HepG2 (cell line): ENCODE results near the gene CLASRP. TPM values are rescaled to one million over a fixed set of nuclear protein-coding genes. Genes with fewer than 3 reads are reported as not detected.

Source experiments
- ATF7 ChIP-seq, 2 experiments: fragments of 450-650 bp in 1 of 2; sonication (generic) in 1 of 2; formaldehyde crosslinking in 1 of 2; IDR thresholded peaks; 2 replicates each; pipeline versions ENCODE4 v1.4.0 to v1.6.1; 2016 to 2020; ENCODE audit warnings: antibody characterized with exemption in 1 of 2, mild to moderate bottlenecking in 1 of 2, missing genetic modification reagents in 1 of 2
- CCAR2 ChIP-seq: fragments of 200-400 bp; formaldehyde crosslinking; optimal IDR thresholded peaks from 2 replicates; pipeline ENCODE3; 2018; ENCODE audit warnings: low read depth, mild to moderate bottlenecking, low read length, moderate library complexity
- CCDC6 ChIP-seq: sonication (generic); formaldehyde crosslinking; IDR thresholded peaks from 2 replicates; pipeline ENCODE4 v1.8.1; 2022; ENCODE audit warnings: mild to moderate bottlenecking, missing genetic modification reagents, moderate library complexity
- DMAP1 ChIP-seq: IDR thresholded peaks from 2 replicates; pipeline ENCODE4 v1.6.1; 2016
- FOXC1 ChIP-seq: sonication (generic); formaldehyde crosslinking; IDR thresholded peaks from 2 replicates; pipeline ENCODE4 v1.8.0; 2022; ENCODE audit warnings: mild to moderate bottlenecking, missing genetic modification reagents, borderline replicate concordance
- FOXM1 ChIP-seq: sonication (generic); formaldehyde crosslinking; IDR thresholded peaks from 2 replicates; pipeline ENCODE4 v1.5.0; 2020; ENCODE audit warnings: missing genetic modification reagents
- KDM2A ChIP-seq: sonication (generic); formaldehyde crosslinking; IDR thresholded peaks from 2 replicates; pipeline ENCODE4 v1.4.0; 2020; ENCODE audit warnings: low read depth, missing genetic modification reagents, borderline replicate concordance
- LBX2 ChIP-seq: sonication (generic); formaldehyde crosslinking; IDR thresholded peaks from 2 replicates; pipeline ENCODE4 v1.5.0; 2020; ENCODE audit warnings: missing genetic modification reagents, mild to moderate bottlenecking, borderline replicate concordance
- MAZ ChIP-seq, 2 experiments: sonication (generic) in 1 of 2; formaldehyde crosslinking in 1 of 2; IDR thresholded peaks; 2 replicates each; pipeline versions ENCODE4 v1.5.0 to v1.6.1; 2012 to 2020; ENCODE audit warnings: low read depth in 2 of 2, mild to moderate bottlenecking in 2 of 2, borderline replicate concordance in 1 of 2, improper control_type of control experiment in 1 of 2, low read length in 1 of 2, missing genetic modification reagents in 1 of 2, moderate library complexity in 1 of 2
- NONO ChIP-seq, 2 experiments: fragments of 450-650 bp in 1 of 2; sonication (generic) in 1 of 2; formaldehyde crosslinking in 1 of 2; IDR thresholded peaks in 1 of 2; conservative IDR thresholded peaks in 1 of 2; 2 replicates each; pipeline versions ENCODE4 v1.6.1 to v1.8.0; 2017 to 2022; ENCODE audit warnings: mild to moderate bottlenecking in 1 of 2, missing genetic modification reagents in 1 of 2, moderate library complexity in 1 of 2
- PATZ1 ChIP-seq: sonication (generic); formaldehyde crosslinking; IDR thresholded peaks from 2 replicates; pipeline ENCODE4 v1.4.0; 2020; ENCODE audit warnings: missing genetic modification reagents
- ZNF101 ChIP-seq: sonication (generic); formaldehyde crosslinking; IDR thresholded peaks from 2 replicates; pipeline ENCODE4 v1.4.0; 2020; ENCODE audit warnings: mild to moderate bottlenecking, low read depth, missing genetic modification reagents, borderline replicate concordance
- ZNF430 ChIP-seq: sonication (generic); formaldehyde crosslinking; IDR thresholded peaks from 2 replicates; pipeline ENCODE4 v1.9.0; 2021; ENCODE audit warnings: mild to moderate bottlenecking, missing genetic modification reagents
- ZNF547 ChIP-seq: sonication (generic); formaldehyde crosslinking; IDR thresholded peaks from 2 replicates; pipeline ENCODE4 v1.5.1; 2020; ENCODE audit warnings: mild to moderate bottlenecking, missing genetic modification reagents
- ZNF644 ChIP-seq: IDR thresholded peaks from 2 replicates; pipeline ENCODE4 v1.6.1; 2016; ENCODE audit warnings: low read depth
- ZNF672 ChIP-seq: sonication (generic); formaldehyde crosslinking; IDR thresholded peaks from 2 replicates; pipeline ENCODE4 v1.8.1; 2022; ENCODE audit warnings: missing genetic modification reagents
- ZNF773 ChIP-seq: sonication (generic); formaldehyde crosslinking; IDR thresholded peaks from 2 replicates; pipeline ENCODE4 v1.4.0; 2020; ENCODE audit warnings: missing genetic modification reagents, borderline replicate concordance
- ZZZ3 ChIP-seq: sonication (generic); formaldehyde crosslinking; IDR thresholded peaks from 2 replicates; pipeline ENCODE4 v1.4.0; 2020; ENCODE audit warnings: missing genetic modification reagents, mild to moderate bottlenecking, borderline replicate concordance
- polyA plus RNA-seq, 8 experiments: library from polyadenylated mRNA; depleted of rRNA in 3 of 8; stranded (reverse) in 7 of 8; unstranded in 1 of 8; fragments of >200 nt; fragmentation: Illumina TruSeq in 4 of 8; extraction: Trizol in 4 of 8; gene quantifications; 2 replicates each; pipeline versions ENCODE4 v1.2.1 to v1.2.3, GENCODE V29; 2011 to 2016; ENCODE audit warnings: low read depth in 4 of 8, missing spikeins in 1 of 8, mixed read lengths in 1 of 8; ENCODE audit not compliant: insufficient read depth in 1 of 8
- total RNA-seq, 5 experiments: library from RNA; depleted of rRNA; stranded (reverse); fragments of >200 nt; fragmentation: Illumina TruSeq; extraction: Trizol; gene quantifications; 2 replicates each; pipeline ENCODE4 v1.2.3, GENCODE V29; 2016; ENCODE audit warnings: low read depth in 1 of 5
- TF ChIP-seq, protein P1 (sequence below): sonication (generic); formaldehyde crosslinking; IDR thresholded peaks from 2 replicates; pipeline ENCODE4 v1.5.1; 2020; ENCODE audit warnings: mild to moderate bottlenecking, missing genetic modification reagents, moderate library complexity
- TF ChIP-seq, protein P2 (sequence below): sonication (generic); formaldehyde crosslinking; IDR thresholded peaks from 2 replicates; pipeline ENCODE4 v1.4.0; 2020; ENCODE audit warnings: missing genetic modification reagents, mild to moderate bottlenecking, borderline replicate concordance
- TF ChIP-seq, protein P3 (sequence below): sonication (generic); formaldehyde crosslinking; conservative IDR thresholded peaks from 2 replicates; pipeline ENCODE4 v1.4.0; 2020; ENCODE audit warnings: missing genetic modification reagents

CLASRP gene
- total and polyA plus RNA-seq, 2 of the 13 experiments (the other 11 are each of a cell fraction or from before 2014, with no cell fraction given) = 32.0 to 51.4 TPM

GRCh38 chr19:45097776-45098520 lies 59.1 kb downstream of the CLASRP start (continued):
- TF ChIP-seq FOXM1 = no peak
- no peak for TF ChIP-seq ZNF644 (CRISPR knock-in tag)
- no peak for TF ChIP-seq ZNF430 (CRISPR knock-in tag)
- TF ChIP-seq PATZ1 = 0 out of 2 replicates have a peak, but pooled peaks have one; percentile 21
- no peak for TF ChIP-seq ZZZ3 (CRISPR knock-in tag)
- TF ChIP-seq NONO (IDR thresholded peaks at IDR 0.05) = no peak
- peak; percentile 48; the same call in 1 of the 2 replicates for TF ChIP-seq NONO (CRISPR knock-in tag; conservative IDR thresholded peaks at IDR 0.05)
- TF ChIP-seq ZNF672 (CRISPR knock-in tag) = no peak
- TF ChIP-seq, protein P1, sequence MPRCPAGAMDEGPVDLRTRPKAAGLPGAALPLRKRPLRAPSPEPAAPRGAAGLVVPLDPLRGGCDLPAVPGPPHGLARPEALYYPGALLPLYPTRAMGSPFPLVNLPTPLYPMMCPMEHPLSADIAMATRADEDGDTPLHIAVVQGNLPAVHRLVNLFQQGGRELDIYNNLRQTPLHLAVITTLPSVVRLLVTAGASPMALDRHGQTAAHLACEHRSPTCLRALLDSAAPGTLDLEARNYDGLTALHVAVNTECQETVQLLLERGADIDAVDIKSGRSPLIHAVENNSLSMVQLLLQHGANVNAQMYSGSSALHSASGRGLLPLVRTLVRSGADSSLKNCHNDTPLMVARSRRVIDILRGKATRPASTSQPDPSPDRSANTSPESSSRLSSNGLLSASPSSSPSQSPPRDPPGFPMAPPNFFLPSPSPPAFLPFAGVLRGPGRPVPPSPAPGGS (CRISPR knock-in tag) = no peak
- TF ChIP-seq ZNF101 (CRISPR knock-in tag) = no peak
- TF ChIP-seq KDM2A (CRISPR knock-in tag) = no peak
- no peak; the same call in 1 of the 2 replicates for TF ChIP-seq DMAP1 (CRISPR knock-in tag)
- TF ChIP-seq, protein P2, sequence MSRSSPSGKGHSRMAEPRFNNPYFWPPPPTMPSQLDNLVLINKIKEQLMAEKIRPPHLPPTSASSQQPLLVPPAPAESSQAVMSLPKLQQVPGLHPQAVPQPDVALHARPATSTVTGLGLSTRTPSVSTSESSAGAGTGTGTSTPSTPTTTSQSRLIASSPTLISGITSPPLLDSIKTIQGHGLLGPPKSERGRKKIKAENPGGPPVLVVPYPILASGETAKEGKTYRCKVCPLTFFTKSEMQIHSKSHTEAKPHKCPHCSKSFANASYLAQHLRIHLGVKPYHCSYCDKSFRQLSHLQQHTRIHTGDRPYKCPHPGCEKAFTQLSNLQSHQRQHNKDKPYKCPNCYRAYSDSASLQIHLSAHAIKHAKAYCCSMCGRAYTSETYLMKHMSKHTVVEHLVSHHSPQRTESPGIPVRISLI (CRISPR knock-in tag) = no peak
- TF ChIP-seq MAZ (IDR thresholded peaks at IDR 0.05; ENCODE audit: borderline replicate concordance, low read depth, low read length) = no peak
- TF ChIP-seq MAZ (CRISPR knock-in tag; IDR thresholded peaks at IDR 0.05; ENCODE audit: low read depth) = no peak
- TF ChIP-seq ZNF773 (CRISPR knock-in tag) = no peak
- no peak for TF ChIP-seq CCDC6
- no peak for TF ChIP-seq LBX2
- TF ChIP-seq, protein P3, sequence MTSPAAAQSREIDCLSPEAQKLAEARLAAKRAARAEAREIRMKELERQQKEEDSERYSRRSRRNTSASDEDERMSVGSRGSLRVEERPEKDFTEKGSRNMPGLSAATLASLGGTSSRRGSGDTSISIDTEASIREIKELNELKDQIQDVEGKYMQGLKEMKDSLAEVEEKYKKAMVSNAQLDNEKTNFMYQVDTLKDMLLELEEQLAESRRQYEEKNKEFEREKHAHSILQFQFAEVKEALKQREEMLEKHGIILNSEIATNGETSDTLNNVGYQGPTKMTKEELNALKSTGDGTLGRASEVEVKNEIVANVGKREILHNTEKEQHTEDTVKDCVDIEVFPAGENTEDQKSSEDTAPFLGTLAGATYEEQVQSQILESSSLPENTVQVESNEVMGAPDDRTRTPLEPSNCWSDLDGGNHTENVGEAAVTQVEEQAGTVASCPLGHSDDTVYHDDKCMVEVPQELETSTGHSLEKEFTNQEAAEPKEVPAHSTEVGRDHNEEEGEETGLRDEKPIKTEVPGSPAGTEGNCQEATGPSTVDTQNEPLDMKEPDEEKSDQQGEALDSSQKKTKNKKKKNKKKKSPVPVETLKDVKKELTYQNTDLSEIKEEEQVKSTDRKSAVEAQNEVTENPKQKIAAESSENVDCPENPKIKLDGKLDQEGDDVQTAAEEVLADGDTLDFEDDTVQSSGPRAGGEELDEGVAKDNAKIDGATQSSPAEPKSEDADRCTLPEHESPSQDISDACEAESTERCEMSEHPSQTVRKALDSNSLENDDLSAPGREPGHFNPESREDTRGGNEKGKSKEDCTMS (CRISPR knock-in tag) = no peak
- TF ChIP-seq ZNF547 (CRISPR knock-in tag) = no peak
- TF ChIP-seq ATF7 (IDR thresholded peaks at IDR 0.05) = no peak
- no peak for TF ChIP-seq ATF7 (CRISPR knock-in tag; IDR thresholded peaks at IDR 0.05)
- no peak for TF ChIP-seq CCAR2
- TF ChIP-seq FOXC1 = no peak; the same call in 1 of the 2 replicates
